ENCODE measurements around the gene LRRC41. TPM values are rescaled to one million over a fixed set of nuclear protein-coding genes. Genes with fewer than 3 reads are reported as not detected.
A peak's percentile ranks its signal among the peaks of the same experiment; 100 is the strongest.

LRRC41 gene
- total and polyA plus RNA-seq, 2 of the 13 experiments (the other 11 are each of a cell fraction or from before 2014, with no cell fraction given), result 48.1 to 53.6 TPM

DNA sequence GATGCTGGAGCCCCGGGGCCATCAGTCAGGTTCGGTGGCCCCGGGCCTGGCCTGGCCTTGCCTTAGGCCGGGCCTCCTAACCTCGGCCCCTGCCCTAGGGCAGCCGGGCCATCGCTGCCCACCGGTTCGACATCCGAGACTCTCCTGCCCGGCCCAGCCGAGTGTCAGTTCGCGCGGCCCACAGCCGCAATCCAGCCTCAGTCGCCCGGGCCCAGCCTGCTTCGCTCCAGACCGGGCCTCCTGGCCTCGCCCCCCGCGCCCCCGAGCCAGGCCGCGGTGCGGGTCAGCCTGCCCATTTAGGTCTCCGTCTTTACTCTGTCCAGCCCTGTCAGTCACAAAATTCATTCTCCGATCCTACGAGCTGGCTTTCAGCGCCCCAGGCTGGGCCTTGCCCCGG is 777 bp downstream of the LRRC41 start (continued):
- TF ChIP-seq ZBTB3 (CRISPR knock-in tag; IDR thresholded peaks at IDR 0.05; ENCODE audit: borderline replicate concordance, low read depth) (no peak), REXO4 (CRISPR knock-in tag; IDR thresholded peaks at IDR 0.05; ENCODE audit: borderline replicate concordance) (0 out of 2 replicates have a peak, but pooled peaks have one; percentile 35), ZNF446 (CRISPR knock-in tag; IDR thresholded peaks at IDR 0.05) (peak; percentile 80), TSC22D2 (CRISPR knock-in tag; IDR thresholded peaks at IDR 0.05; ENCODE audit: borderline replicate concordance) (0 out of 2 replicates have a peak, but pooled peaks have one; percentile 14), NFATC3 (CRISPR knock-in tag; IDR thresholded peaks at IDR 0.05) (no peak), ZNF740 (CRISPR knock-in tag; IDR thresholded peaks at IDR 0.05) (0 out of 2 replicates have a peak, but pooled peaks have one; percentile 26), NFE2L1 (CRISPR knock-in tag; IDR thresholded peaks at IDR 0.05; ENCODE audit: borderline replicate concordance) (no peak), ATRX (CRISPR knock-in tag; IDR thresholded peaks at IDR 0.05; ENCODE audit: borderline replicate concordance) (no peak), CAMTA2 (CRISPR knock-in tag; IDR thresholded peaks at IDR 0.05; ENCODE audit: borderline replicate concordance) (peak; percentile 38; the same call in 1 of the 2 replicates), ZNF879 (CRISPR knock-in tag; IDR thresholded peaks at IDR 0.05) (peak; percentile 90), ZNF143 (CRISPR knock-in tag; IDR thresholded peaks at IDR 0.05) (no peak), ZNF496 (CRISPR knock-in tag; IDR thresholded peaks at IDR 0.05; ENCODE audit: insufficient replicate concordance) (no peak), SCMH1 (CRISPR knock-in tag; IDR thresholded peaks at IDR 0.05; ENCODE audit: borderline replicate concordance) (no peak), CSRNP1 (CRISPR knock-in tag; IDR thresholded peaks at IDR 0.05) (peak; percentile 39; the same call in 1 of the 2 replicates), ZNF12 (CRISPR knock-in tag; IDR thresholded peaks at IDR 0.05) (0 out of 2 replicates have a peak, but pooled peaks have one; percentile 1), HOXA9 (CRISPR knock-in tag; IDR thresholded peaks at IDR 0.05; ENCODE audit: borderline replicate concordance) (no peak), ZFAT (CRISPR knock-in tag; conservative IDR thresholded peaks at IDR 0.05) (peak; percentile 41; the same call in 1 of the 2 replicates)
- TF ChIP-seq, protein P1, sequence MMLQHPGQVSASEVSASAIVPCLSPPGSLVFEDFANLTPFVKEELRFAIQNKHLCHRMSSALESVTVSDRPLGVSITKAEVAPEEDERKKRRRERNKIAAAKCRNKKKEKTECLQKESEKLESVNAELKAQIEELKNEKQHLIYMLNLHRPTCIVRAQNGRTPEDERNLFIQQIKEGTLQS (CRISPR knock-in tag; IDR thresholded peaks at IDR 0.05), result 0 out of 2 replicates have a peak, but pooled peaks have one; percentile 40
- TF ChIP-seq, protein P2, sequence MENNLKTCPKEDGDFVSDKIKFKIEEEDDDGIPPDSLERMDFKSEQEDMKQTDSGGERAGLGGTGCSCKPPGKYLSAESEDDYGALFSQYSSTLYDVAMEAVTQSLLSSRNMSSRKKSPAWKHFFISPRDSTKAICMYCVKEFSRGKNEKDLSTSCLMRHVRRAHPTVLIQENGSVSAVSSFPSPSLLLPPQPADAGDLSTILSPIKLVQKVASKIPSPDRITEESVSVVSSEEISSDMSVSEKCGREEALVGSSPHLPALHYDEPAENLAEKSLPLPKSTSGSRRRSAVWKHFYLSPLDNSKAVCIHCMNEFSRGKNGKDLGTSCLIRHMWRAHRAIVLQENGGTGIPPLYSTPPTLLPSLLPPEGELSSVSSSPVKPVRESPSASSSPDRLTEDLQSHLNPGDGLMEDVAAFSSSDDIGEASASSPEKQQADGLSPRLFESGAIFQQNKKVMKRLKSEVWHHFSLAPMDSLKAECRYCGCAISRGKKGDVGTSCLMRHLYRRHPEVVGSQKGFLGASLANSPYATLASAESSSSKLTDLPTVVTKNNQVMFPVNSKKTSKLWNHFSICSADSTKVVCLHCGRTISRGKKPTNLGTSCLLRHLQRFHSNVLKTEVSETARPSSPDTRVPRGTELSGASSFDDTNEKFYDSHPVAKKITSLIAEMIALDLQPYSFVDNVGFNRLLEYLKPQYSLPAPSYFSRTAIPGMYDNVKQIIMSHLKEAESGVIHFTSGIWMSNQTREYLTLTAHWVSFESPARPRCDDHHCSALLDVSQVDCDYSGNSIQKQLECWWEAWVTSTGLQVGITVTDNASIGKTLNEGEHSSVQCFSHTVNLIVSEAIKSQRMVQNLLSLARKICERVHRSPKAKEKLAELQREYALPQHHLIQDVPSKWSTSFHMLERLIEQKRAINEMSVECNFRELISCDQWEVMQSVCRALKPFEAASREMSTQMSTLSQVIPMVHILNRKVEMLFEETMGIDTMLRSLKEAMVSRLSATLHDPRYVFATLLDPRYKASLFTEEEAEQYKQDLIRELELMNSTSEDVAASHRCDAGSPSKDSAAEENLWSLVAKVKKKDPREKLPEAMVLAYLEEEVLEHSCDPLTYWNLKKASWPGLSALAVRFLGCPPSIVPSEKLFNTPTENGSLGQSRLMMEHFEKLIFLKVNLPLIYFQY (CRISPR knock-in tag; IDR thresholded peaks at IDR 0.05; ENCODE audit: borderline replicate concordance), result no peak
- TF ChIP-seq, protein P3, sequence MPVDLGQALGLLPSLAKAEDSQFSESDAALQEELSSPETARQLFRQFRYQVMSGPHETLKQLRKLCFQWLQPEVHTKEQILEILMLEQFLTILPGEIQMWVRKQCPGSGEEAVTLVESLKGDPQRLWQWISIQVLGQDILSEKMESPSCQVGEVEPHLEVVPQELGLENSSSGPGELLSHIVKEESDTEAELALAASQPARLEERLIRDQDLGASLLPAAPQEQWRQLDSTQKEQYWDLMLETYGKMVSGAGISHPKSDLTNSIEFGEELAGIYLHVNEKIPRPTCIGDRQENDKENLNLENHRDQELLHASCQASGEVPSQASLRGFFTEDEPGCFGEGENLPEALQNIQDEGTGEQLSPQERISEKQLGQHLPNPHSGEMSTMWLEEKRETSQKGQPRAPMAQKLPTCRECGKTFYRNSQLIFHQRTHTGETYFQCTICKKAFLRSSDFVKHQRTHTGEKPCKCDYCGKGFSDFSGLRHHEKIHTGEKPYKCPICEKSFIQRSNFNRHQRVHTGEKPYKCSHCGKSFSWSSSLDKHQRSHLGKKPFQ (CRISPR knock-in tag; IDR thresholded peaks at IDR 0.05; ENCODE audit: insufficient replicate concordance), result peak; percentile 52
- TF ChIP-seq, protein P4, sequence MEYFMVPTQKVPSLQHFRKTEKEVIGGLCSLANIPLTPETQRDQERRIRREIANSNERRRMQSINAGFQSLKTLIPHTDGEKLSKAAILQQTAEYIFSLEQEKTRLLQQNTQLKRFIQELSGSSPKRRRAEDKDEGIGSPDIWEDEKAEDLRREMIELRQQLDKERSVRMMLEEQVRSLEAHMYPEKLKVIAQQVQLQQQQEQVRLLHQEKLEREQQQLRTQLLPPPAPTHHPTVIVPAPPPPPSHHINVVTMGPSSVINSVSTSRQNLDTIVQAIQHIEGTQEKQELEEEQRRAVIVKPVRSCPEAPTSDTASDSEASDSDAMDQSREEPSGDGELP (IDR thresholded peaks at IDR 0.05; ENCODE audit: borderline replicate concordance, low read depth), result no peak
